OCI-LY3 (cell line): Measurements from ENCODE around the gene RAB39A.
A peak's percentile ranks its signal among the peaks of the same experiment; 100 is the strongest.
"Not testable (repeated sequence)": the region's sequence is repeated elsewhere in the genome, so short reads cannot be mapped to it uniquely, and the experiment has no call there.

ENCODE experiments used
- H2AFZ ChIP-seq: fragments of 200-600, 300-600 bp; shearing (Covaris generic); 2 replicates; pipeline ENCODE4 v1.6.0; 2014; ENCODE audit warnings: antibody characterized with exemption, low read depth, low read length
- H3K27ac ChIP-seq: fragments of 200-600, 300-600 bp; sonication (generic); 2 replicates; pipeline ENCODE4 v1.5.1; 2014; ENCODE audit warnings: mild to moderate bottlenecking, low read length, moderate library complexity, mixed read lengths
- H3K27me3 ChIP-seq: fragments of 200-600, 300-600 bp; sonication (generic); 2 replicates; pipeline ENCODE4 v1.6.1; 2014; ENCODE audit warnings: low read depth, low read length, mixed read lengths
- H3K36me3 ChIP-seq: fragments of 200-600, 300-600 bp; sonication (generic); replicated peaks from 2 replicates; pipeline ENCODE3; 2014; ENCODE audit warnings: low read depth, low read length, mixed read lengths
- H3K4me1 ChIP-seq: fragments of 300-600, 200-600 bp; sonication (generic); 2 replicates; pipeline ENCODE4 v1.6.1; 2014; ENCODE audit warnings: low read length, mixed read lengths
- H3K4me2 ChIP-seq: fragments of 200-600, 300-600 bp; sonication (generic); 2 replicates; pipeline ENCODE4 v1.6.1; 2014; ENCODE audit warnings: low read length, mixed read lengths
- H3K4me3 ChIP-seq: fragments of 300-600, 200-600 bp; sonication (generic); 2 replicates; pipeline ENCODE4 v1.5.1; 2014; ENCODE audit warnings: antibody characterized with exemption, mild to moderate bottlenecking, low read length, moderate library complexity
- H3K79me2 ChIP-seq: fragments of 300-600, 200-600 bp; shearing (Covaris generic); 2 replicates; pipeline ENCODE4 v1.6.1; 2014; ENCODE audit warnings: mild to moderate bottlenecking, low read length, mixed read lengths
- H3K9ac ChIP-seq: fragments of 300-600, 200-600 bp; shearing (Covaris generic); 2 replicates; pipeline ENCODE4 v1.6.0; 2014; ENCODE audit warnings: mild to moderate bottlenecking, low read length, moderate library complexity
- H3K9me3 ChIP-seq: fragments of 200-600, 300-600 bp; shearing (Covaris generic); 2 replicates; pipeline ENCODE4 v1.6.1; 2014; ENCODE audit warnings: low read length, mixed read lengths; ENCODE audit not compliant: insufficient read depth
- H4K20me1 ChIP-seq: fragments of 200-600, 300-600 bp; sonication (generic); 2 replicates; pipeline ENCODE4 v1.6.1; 2016; ENCODE audit warnings: low read length, mixed read lengths; ENCODE audit not compliant: insufficient read depth
- CTCF ChIP-seq: fragments of 200-600, 300-600 bp; sonication (generic); IDR thresholded peaks from 2 replicates; pipeline ENCODE4 v1.5.1; 2014; ENCODE audit warnings: antibody characterized with exemption, low read length, low read depth
- EZH2phosphoT487 ChIP-seq: fragments of 200-600 bp; shearing (Covaris generic); IDR thresholded peaks from 2 replicates; pipeline ENCODE4 v1.6.1; 2018; ENCODE audit warnings: antibody characterized with exemption, mixed run types, low read depth

Gene RAB39A

GRCh38 chr11:107908211-107908610, 20.0 kb upstream of the RAB39A start:
- Histone ChIP-seq H3K27me3 (peaks cover 13% of the 10 kb centered on the region; the same call in 1 of the 2 replicates), H3K4me3 (no peak overlapping the region), H2AFZ (no peak overlapping the region), H3K4me2 (no peak overlapping the region), H3K9me3 (no peaks in the 10 kb centered on the region), H3K27ac (no peak overlapping the region), H3K36me3 (no peaks in the 10 kb centered on the region), H3K79me2 (no peaks in the 10 kb centered on the region), H3K4me1 (no peaks in the 10 kb centered on the region), H4K20me1 (no peaks in the 10 kb centered on the region), H3K9ac (no peak overlapping the region)
- no peak for TF ChIP-seq CTCF
- no peak for TF ChIP-seq EZH2phosphoT487

- H3K79me2 ChIP-seq, H3K36me3 ChIP-seq, H3K4me2 ChIP-seq, H3K4me1 ChIP-seq, H3K9me3 ChIP-seq, H3K4me3 ChIP-seq, H3K27ac ChIP-seq, H3K9ac ChIP-seq, H3K27me3 ChIP-seq, H2AFZ ChIP-seq, H4K20me1 ChIP-seq: not testable (repeated sequence)
Observed at GRCh38 chr11:107912415-107912814, 15.8 kb upstream of the RAB39A start.

DNA sequence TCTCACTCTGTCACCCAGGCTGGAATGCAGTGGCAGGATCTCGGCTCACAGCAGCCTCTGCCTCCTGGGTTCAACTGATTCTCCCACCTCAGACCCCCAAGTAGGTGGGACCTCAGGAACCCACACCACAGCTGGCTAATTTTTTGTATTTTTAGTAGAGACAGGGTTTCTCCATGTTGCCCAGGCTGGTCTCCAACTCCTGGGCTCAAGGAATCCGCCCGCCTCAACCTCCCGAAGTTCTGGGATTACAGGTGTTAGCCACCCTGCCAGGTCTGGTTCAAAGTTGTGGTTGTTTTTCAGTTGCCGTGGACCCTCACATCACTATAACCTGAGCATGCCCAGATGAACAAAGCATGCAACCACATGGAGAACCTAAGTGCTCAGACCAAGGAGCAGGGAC, 13.0 kb upstream of the RAB39A start:
- no peaks in the 10 kb centered on the region for H3K4me1 ChIP-seq
- H3K27me3 ChIP-seq, result no peaks in the 10 kb centered on the region
- no peak overlapping the region for H2AFZ ChIP-seq
- no peaks in the 10 kb centered on the region for H3K9me3 ChIP-seq
- no peaks in the 10 kb centered on the region for H3K36me3 ChIP-seq
- H3K9ac ChIP-seq, result no peak overlapping the region
- no peak for TF ChIP-seq CTCF
- no peak overlapping the region for H3K27ac ChIP-seq
- no peaks in the 10 kb centered on the region for H3K79me2 ChIP-seq
- no peaks in the 10 kb centered on the region for H4K20me1 ChIP-seq
- H3K4me3 ChIP-seq, result no peak overlapping the region
- no peak overlapping the region for H3K4me2 ChIP-seq

DNA sequence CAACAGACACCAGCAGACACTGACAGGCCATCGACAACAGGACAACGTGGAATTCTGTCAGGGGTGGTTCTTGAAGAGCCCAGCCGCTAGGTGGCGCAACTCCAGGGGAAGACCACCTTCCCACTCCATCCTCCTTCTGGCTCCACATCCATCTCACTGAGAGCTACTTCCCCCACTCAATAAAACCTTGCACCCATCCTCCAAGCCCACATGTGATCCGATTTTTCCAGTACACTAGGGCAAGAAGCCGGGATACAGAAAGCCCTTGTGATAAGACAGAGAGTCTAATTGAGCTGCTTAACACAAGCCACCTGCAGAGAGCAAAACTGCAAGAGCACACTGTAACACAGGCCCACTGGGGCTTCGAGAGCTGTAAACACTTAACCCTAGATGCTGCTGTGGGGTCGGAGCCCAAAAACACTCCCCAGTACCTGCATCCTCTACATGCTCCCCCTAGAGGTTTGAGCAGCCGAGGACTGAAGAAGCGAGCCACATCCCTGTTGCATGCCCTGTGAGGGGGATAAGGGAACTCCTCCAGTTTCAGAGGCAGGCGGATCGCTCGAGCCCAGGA, 11.5 kb upstream of the RAB39A start:
- TF ChIP-seq CTCF, result peak; percentile 66
- no peak for TF ChIP-seq EZH2phosphoT487
- Histone ChIP-seq H3K4me2 (peak overlapping the region; percentile 85), H3K4me1 (no peaks in the 10 kb centered on the region), H3K79me2 (no peaks in the 10 kb centered on the region), H3K4me3 (peak overlapping the region; percentile 68), H3K27ac (no peak overlapping the region), H3K36me3 (no peaks in the 10 kb centered on the region), H3K27me3 (no peaks in the 10 kb centered on the region), H4K20me1 (no peaks in the 10 kb centered on the region), H2AFZ (peak overlapping the region; percentile 89), H3K9ac (no peak overlapping the region; the same call in 1 of the 2 replicates), H3K9me3 (no peaks in the 10 kb centered on the region)

GRCh38 chr11:107921997-107922396, 6.3 kb upstream of the RAB39A start:
- Histone ChIP-seq H3K9me3 (no peaks in the 10 kb centered on the region), H2AFZ (no peak overlapping the region), H3K27me3 (no peaks in the 10 kb centered on the region), H3K27ac (no peak overlapping the region), H3K9ac (no peak overlapping the region), H4K20me1 (no peaks in the 10 kb centered on the region), H3K36me3 (no peaks in the 10 kb centered on the region), H3K4me1 (peaks cover 7% of the 10 kb centered on the region), H3K4me2 (no peak overlapping the region), H3K4me3 (no peak overlapping the region), H3K79me2 (no peaks in the 10 kb centered on the region)
- TF ChIP-seq EZH2phosphoT487 (no peak), CTCF (no peak)

GRCh38 chr11:107923519-107923918, 4.7 kb upstream of the RAB39A start:
- not testable (repeated sequence) for H3K4me2 ChIP-seq, H3K27me3 ChIP-seq, H3K9me3 ChIP-seq, H3K4me3 ChIP-seq, H4K20me1 ChIP-seq, H3K27ac ChIP-seq, H2AFZ ChIP-seq, H3K9ac ChIP-seq, H3K79me2 ChIP-seq, H3K4me1 ChIP-seq, H3K36me3 ChIP-seq
